GM18867 (cell line): ENCODE results near the gene DNAH7.

Source experiments
- ATAC-seq: cut with Tn5 transposase; IDR thresholded peaks from one replicate; pipeline ENCODE4 v1.9.1; 2021; ENCODE audit warnings: mild to moderate bottlenecking, moderate library complexity; ENCODE audit not compliant: unreplicated experiment

Gene DNAH7

DNA sequence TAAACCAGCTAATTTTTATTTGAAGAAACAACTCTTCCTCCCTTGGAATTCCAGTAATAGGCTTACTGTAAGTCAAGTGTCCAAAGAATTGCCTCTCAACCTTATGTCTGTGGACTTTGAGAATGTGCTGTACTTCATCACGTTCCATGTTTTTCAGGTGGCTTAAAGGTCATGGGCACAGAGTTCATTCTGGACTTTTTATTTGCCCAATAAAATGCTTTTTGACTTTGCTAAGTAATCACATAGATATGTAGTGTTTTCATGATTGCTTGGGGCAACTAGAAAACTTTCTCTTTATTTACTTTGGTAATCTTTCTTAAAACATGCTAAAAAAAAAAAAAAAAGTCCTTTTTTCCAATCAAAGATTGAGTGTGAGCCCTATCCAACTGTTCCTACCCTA is 10.4 kb upstream of the DNAH7 start:
- no peak for ATAC-seq

- ATAC-seq = no peak
Observed at GRCh38 chr2:196077821-196078220, 9.2 kb upstream of the DNAH7 start.

DNA sequence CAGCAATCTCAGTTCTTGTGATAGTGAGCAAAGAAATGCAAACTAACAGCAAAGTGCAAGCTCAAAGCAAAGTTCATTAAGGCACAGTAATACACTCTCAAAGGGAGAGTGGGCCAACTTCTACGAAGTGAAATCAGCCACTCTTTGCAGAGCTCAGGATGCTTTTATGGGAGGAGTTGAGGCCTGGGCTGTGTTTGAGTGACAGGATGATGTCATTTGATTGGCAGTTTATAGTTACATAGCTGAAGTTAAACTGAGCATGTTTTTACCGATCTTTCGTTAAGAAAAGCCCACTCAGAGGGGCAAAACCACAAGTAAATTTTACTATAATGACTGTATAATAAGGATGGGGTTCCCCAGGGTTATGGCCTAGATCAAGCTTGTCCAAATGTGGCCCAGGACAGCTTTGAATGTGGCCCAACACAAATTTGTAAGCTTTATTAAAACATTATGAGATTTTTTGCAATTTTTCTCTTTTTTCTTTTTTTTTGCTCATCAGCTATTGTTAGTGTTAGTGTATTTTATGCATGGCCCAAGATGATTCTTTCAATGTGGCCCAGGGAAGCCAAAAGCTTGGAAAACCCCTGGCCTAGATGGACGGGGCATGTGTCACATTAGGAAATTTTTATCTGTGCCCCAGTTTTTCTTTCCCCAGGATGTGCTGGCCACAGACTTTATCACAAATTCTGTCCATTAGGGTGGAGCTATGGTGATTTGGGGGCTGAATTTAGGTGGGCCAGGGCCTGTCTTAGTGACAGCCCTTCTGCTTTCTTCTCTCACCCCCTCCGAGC is 8.3 kb upstream of the DNAH7 start:
- no peak for ATAC-seq

- ATAC-seq = no peak
Observed at GRCh38 chr2:196075196-196075595, 6.6 kb upstream of the DNAH7 start.

- no peak for ATAC-seq
Observed at GRCh38 chr2:196074631-196075030, 6.0 kb upstream of the DNAH7 start.

DNA sequence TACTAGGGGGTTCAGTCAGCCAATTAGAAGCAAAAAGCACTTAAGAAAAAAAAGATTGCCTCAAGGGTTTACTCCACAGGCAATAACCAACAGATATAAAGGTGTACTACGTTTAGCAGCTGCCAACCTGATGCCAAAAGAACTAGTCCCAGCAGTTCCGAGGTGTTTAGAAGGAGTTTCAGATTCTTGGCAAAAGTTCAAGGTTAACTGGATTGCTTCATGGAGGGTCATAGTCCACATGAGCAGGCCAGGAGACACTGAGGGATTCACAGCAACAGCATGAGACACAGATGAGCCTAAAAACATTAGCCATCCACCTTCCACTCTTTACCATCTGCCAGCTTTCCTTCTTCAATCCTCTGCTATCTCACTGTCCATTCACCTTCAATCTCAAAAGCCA is 4.9 kb upstream of the DNAH7 start:
- ATAC-seq = no peak

DNA sequence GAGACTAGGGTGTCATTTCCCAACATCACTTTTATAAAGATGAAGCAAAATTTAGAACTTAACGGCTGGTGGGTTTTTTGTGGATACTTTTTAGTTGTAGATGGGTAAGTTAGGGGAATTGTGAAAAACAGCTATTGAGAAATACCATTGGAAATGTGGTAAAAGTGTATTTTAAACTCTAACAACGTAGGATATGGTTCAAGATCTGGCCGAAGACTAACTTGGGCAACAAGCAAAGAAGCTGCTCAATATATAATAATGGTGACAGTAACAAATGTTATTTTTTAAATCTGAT is 1.6 kb downstream of the DNAH7 start:
- ATAC-seq = no peak

DNA sequence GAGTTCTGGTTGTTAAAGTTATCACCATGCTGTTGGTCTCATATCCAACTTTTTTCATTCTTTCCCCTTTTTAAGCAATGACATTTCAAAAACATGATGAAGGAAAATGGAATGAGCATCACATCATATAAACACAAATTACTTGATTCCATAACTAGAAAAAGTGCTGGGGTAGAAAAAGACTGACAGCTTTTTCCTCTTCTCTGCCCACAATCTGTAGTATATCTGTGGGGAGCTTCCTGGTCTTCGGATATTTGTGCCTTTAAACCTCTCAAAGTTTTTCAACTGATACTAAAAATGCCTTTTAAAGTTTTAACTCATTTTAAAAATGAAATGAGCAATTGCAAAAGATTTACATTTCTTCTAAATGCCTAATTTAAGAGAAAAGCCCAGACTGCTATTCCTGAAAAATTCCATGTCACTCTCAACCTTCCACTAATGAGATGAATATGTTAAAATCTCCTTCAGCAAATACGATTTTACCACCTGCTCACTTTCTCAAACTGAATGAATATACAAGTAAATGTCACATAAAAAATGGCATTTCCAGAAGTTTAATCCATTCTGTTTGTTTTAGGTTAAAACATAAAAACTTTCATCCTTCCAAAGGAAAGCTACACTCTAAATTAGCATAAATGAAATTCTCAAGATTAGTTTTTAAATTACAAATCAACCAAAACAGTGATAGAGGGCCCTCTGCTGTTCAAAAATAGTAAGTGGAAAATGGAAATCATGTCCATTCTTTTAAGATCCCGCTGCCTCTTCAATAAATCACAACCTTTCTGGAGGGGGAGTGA is 2.1 kb downstream of the DNAH7 start:
- ATAC-seq = no peak

- ATAC-seq = no peak
Observed at GRCh38 chr2:196063773-196064172, 4.9 kb downstream of the DNAH7 start.

DNA sequence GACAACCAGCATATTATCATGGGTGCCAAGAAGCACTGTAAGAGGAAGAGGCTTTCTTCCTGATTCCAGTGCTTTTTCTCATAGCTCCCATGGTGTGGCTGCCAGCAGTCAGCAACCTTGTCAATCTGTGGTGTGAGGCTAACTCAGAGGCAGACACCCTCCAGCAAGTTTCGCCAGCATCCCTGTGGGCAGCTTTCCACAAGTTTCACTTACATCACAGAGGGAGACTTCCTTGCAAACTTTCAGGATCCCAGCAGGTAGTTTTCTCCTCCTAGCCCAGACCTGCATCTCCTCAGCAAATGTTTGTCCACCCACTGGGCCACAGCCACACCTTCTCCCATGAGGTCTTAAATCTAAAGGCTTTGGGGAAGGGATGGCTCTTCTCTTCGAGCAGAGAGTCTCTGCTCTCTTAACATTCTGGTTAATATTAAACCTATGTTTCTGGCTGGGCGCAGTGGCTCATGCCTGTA is 9.1 kb downstream of the DNAH7 start:
- no peak for ATAC-seq

- no peak for ATAC-seq
Observed at GRCh38 chr2:196054631-196055030, 14.0 kb downstream of the DNAH7 start.

DNA sequence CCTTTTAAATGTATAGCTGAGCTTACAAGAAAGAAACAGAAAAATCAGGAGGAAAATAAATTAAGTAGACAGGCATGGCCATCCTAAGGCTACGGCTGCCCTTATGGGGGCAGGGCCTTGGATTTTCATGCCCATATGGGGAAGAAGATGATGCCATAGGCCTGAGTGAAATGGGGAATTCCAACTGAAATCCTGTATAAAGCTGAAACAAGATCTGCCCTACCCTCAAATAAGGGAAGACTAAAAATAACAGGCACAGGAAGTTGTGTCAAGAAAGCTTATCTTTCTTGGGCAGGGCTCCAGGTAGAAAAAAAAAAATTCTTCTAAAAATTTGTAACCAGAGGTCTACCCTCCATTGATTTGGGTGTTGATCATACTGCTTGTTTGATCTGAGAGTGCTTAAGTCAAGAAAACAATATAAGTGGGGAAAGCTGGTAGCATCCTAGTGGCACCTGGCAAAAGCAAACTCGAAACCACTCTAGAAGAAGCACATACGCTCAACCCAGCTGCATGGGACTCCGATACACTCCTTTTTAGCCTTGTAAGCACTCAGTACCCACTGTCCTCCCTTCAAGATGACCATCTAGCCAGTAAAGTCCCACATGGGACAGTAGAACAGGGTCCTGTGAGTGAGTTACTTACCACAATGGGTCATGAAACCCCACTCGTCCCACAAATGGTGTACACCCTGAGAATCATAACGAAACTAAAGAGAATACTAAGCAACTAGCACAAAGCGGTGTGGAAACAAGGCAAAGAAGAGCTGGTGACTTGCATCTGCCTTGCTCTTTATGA is 22.3 kb downstream of the DNAH7 start:
- peak; percentile 82 for ATAC-seq

GRCh38 chr2:196041786-196042185 is 26.9 kb downstream of the DNAH7 start:
- ATAC-seq = no peak

- no peak for ATAC-seq
Observed at GRCh38 chr2:196040218-196040617, 28.4 kb downstream of the DNAH7 start.

GRCh38 chr2:196036442-196036841 is 32.2 kb downstream of the DNAH7 start:
- ATAC-seq = no peak

DNA sequence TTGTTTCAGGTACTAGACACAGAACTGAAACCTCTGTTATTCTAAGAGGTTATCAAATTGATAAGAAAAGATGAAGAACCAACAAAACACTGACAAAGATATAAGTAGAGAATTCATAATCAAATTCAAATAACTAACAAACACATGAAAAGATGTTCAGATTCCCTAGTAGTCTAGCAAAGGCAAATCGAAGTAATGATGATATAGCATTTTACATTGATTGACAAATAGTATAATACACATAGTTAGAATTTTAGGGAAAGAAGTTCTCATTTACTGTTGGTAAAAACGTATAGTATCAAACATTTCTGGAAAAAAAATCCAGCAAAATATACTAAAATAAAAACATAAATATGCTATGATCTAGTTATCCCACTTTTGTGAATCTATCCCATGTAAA is 50.6 kb downstream of the DNAH7 start:
- no peak for ATAC-seq

- ATAC-seq = no peak
Observed at GRCh38 chr2:196012314-196012713, 56.3 kb downstream of the DNAH7 start.

DNA sequence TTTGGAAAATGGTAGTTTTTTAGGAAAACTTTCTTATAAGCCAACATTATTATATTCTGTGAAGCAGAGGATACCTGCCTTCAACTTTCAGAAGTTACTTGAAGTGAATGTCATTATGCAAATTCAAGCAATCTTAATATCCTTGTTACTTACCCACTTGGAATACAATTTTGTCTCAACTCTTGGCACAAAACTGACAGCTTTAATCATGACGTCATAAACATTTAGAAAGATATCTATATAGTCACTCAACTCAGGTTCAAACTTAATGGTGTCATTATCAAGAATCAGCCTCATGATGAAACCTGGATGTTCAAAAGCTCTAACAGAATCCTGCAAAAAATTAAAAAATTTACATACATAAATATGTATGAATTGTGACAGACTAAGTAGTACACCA is 68.1 kb downstream of the DNAH7 start:
- ATAC-seq = no peak

- ATAC-seq = no peak
Observed at GRCh38 chr2:195998070-195998469, 70.6 kb downstream of the DNAH7 start.

- ATAC-seq = no peak
Observed at GRCh38 chr2:195995499-195995898, 73.1 kb downstream of the DNAH7 start.

GRCh38 chr2:195993623-195994022 is 75.0 kb downstream of the DNAH7 start:
- ATAC-seq = no peak

GRCh38 chr2:195985741-195986140 is 82.9 kb downstream of the DNAH7 start:
- no peak for ATAC-seq
